OCI-LY1 (cell line): Measurements from ENCODE around the gene WDR75.
"Not testable (repeated sequence)": the region's sequence is repeated elsewhere in the genome, so short reads cannot be mapped to it uniquely, and the experiment has no call there.

Source experiments
- EZH2 ChIP-seq: fragments of 200-600 bp; sonication (generic), shearing (Covaris generic); IDR thresholded peaks from 2 replicates; pipeline ENCODE4 v1.8.0; 2017; ENCODE audit warnings: borderline replicate concordance, mixed run types, mild to moderate bottlenecking, antibody characterized with exemption, low read length, moderate library complexity, mixed read lengths
- TF ChIP-seq, protein P1 (sequence below): fragments of 200-600 bp; sonication (generic), shearing (Covaris generic); IDR thresholded peaks from 2 replicates; pipeline ENCODE4 v1.5.1; 2017; ENCODE audit warnings: mild to moderate bottlenecking, antibody characterized with exemption, low read length, moderate library complexity, mixed read lengths

DNA sequence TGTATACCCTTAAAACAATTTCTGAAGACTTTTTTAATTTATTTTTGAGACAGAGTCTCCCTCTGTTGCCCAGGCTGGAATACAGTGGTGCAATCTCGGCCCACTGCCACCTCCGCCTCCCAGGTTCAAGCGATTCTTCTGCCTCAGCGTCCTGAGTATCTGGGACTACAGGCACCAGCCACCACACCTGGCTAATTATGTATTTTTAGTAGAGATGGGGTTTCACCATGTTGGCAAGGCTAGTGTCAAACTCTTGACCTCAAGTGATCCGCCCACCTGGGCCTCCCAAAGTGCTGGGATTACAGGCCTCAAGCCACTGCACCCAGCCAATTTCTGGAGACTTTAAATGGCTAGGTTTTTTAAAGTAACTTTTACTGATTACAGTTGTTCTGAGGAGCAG lies 37.0 kb downstream of the WDR75 start:
- TF ChIP-seq, protein P1, sequence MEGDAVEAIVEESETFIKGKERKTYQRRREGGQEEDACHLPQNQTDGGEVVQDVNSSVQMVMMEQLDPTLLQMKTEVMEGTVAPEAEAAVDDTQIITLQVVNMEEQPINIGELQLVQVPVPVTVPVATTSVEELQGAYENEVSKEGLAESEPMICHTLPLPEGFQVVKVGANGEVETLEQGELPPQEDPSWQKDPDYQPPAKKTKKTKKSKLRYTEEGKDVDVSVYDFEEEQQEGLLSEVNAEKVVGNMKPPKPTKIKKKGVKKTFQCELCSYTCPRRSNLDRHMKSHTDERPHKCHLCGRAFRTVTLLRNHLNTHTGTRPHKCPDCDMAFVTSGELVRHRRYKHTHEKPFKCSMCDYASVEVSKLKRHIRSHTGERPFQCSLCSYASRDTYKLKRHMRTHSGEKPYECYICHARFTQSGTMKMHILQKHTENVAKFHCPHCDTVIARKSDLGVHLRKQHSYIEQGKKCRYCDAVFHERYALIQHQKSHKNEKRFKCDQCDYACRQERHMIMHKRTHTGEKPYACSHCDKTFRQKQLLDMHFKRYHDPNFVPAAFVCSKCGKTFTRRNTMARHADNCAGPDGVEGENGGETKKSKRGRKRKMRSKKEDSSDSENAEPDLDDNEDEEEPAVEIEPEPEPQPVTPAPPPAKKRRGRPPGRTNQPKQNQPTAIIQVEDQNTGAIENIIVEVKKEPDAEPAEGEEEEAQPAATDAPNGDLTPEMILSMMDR = not testable (repeated sequence)
- not testable (repeated sequence) for TF ChIP-seq EZH2
